Hepatocyte (in vitro differentiated cells): ENCODE measurements around the gene CUX1. TPM values are rescaled to one million over a fixed set of nuclear protein-coding genes. Genes with fewer than 3 reads are reported as not detected.
"Not testable (repeated sequence)": the region's sequence is repeated elsewhere in the genome, so short reads cannot be mapped to it uniquely, and the experiment has no call there.

Source experiments
- DNase-seq: peaks from one replicate; pipeline ENCODE4 v3.0.0-alpha.2; 2016; ENCODE audit warnings: low spot score
- H2AFZ ChIP-seq: fragments of 200-600 bp; sonication (generic); 2 replicates; pipeline ENCODE4 v1.6.0; 2016; ENCODE audit warnings: antibody characterized with exemption, mild to moderate bottlenecking
- H3K27ac ChIP-seq: fragments of 200-600 bp; sonication (generic); 2 replicates; pipeline ENCODE4 v1.5.1; 2016; ENCODE audit warnings: mild to moderate bottlenecking
- H3K27me3 ChIP-seq: fragments of 200-600 bp; sonication (generic); 2 replicates; pipeline ENCODE4 v1.6.1; 2016
- H3K36me3 ChIP-seq: fragments of 200-600 bp; sonication (generic); replicated peaks from 2 replicates; pipeline ENCODE4 v1.5.1; 2016; ENCODE audit warnings: low read depth; ENCODE audit not compliant: insufficient read depth
- H3K4me1 ChIP-seq: fragments of 200-600 bp; sonication (generic); 2 replicates; pipeline ENCODE4 v1.5.1; 2016; ENCODE audit warnings: mild to moderate bottlenecking, moderate library complexity; ENCODE audit not compliant: insufficient read depth
- H3K4me2 ChIP-seq: fragments of 200-600 bp; sonication (generic); 2 replicates; pipeline ENCODE4 v1.6.0; 2016
- H3K4me3 ChIP-seq: fragments of 200-600 bp; sonication (generic); 2 replicates; pipeline ENCODE4 v1.5.1; 2016; ENCODE audit warnings: mild to moderate bottlenecking
- H3K79me2 ChIP-seq: fragments of 200-600 bp; sonication (generic); 2 replicates; pipeline ENCODE4 v1.6.0; 2017; ENCODE audit warnings: mild to moderate bottlenecking
- H3K9me2 ChIP-seq: fragments of 200-600 bp; sonication (generic); replicated peaks from 2 replicates; pipeline ENCODE4 v1.6.0; 2017; ENCODE audit warnings: mild to moderate bottlenecking; ENCODE audit not compliant: insufficient read depth
- H3K9me3 ChIP-seq: fragments of 200-600 bp; sonication (generic); 2 replicates; pipeline ENCODE4 v1.5.1; 2016; ENCODE audit warnings: low read depth, mild to moderate bottlenecking
- H4K20me1 ChIP-seq: fragments of 200-600 bp; sonication (generic); 2 replicates; pipeline ENCODE4 v1.6.0; 2016; ENCODE audit warnings: mild to moderate bottlenecking; ENCODE audit not compliant: insufficient read depth, poor library complexity, severe bottlenecking
- EZH2 ChIP-seq: fragments of 200-600 bp; sonication (generic); IDR thresholded peaks from 2 replicates; pipeline ENCODE4 v1.6.1; 2016; ENCODE audit warnings: antibody characterized with exemption, mild to moderate bottlenecking, borderline replicate concordance
- EZH2phosphoT487 ChIP-seq: fragments of 200-600 bp; sonication (generic); IDR thresholded peaks from one replicate; pipeline ENCODE4 v1.6.1; 2018; ENCODE audit warnings: antibody characterized with exemption, mild to moderate bottlenecking, low read depth, moderate library complexity; ENCODE audit not compliant: unreplicated experiment, severe bottlenecking
- WGBS: methylation state at CpG from one replicate; pipeline ENCODE4 v1.1.6; 2016; ENCODE audit warnings: low lambda C conversion rate; ENCODE audit errors: missing lambda C conversion rate; 5-methylcytosine and 5-hydroxymethylcytosine counted together
- microRNA-seq: library from miRNA; unstranded; fragments of <30 nt; microRNA quantifications from one replicate; pipeline ENCODE4, GENCODE V29; 2017
- polyA plus RNA-seq: library from polyadenylated mRNA; unstranded; fragments of >200 nt; fragmentation: Nextera tagmentation; extraction: Ambion mirVana; gene quantifications from 2 replicates; pipeline ENCODE4 v1.2.1, GENCODE V29; 2016
- small RNA-seq: library from RNA; depleted of rRNA; stranded (forward); fragments of <200 nt; gene quantifications from one replicate; pipeline ENCODE3, GENCODE V24; 2014
- total RNA-seq: library from RNA; depleted of rRNA; stranded (reverse); fragments of >200 nt; gene quantifications from 2 replicates; pipeline ENCODE4 v1.2.3, GENCODE V29; 2014
- TF ChIP-seq, protein P1 (sequence below): fragments of 200-600 bp; sonication (generic); IDR thresholded peaks from 2 replicates; pipeline ENCODE4 v1.5.1; 2016; ENCODE audit warnings: antibody characterized with exemption, mild to moderate bottlenecking; ENCODE audit not compliant: poor library complexity

Gene CUX1
- total and polyA plus RNA-seq, 2 experiments from 2014 or later: 60.1 to 76.8 TPM

DNA sequence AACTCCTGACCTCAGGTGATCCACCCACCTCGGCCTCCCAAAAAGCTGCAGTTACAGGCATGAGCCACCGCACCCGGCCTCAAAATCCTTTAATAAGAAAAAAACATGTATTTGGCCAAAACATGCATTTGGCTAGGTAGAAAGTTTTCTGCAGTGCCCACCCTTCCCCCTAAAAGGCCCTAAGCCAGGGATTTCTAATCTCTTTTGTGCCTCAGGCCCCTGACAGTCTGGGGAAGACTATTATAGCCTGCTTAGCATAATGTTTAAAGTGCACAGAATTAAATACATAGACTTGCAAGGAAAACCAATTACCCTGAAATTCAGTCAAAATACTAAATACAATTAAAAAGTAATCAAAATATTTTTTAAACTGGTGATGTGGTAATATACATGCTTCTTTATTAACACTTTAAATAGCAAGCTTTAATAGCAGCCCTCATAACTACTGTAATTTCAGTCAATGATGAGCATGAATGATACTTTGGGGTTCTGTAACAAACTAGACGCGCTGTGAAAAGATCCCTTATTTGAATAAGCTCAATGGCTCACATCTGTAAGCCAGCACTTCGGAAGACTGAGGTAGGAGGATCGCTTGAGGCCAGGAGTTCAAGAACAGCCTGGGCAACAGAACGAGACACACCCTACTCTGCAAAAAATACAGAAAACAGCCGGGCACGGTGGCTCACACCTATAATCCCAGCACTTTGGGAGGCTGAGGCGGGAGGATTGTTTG is 508.9 kb downstream of the CUX1 start:
- no peak overlapping the region for H3K4me3 ChIP-seq
- no peak overlapping the region for H3K27ac ChIP-seq
- H2AFZ ChIP-seq: no peak overlapping the region
- WGBS: 90% methylated on average over 11 of the region's 11 CpGs
- no peaks in the 10 kb centered on the region for H3K36me3 ChIP-seq
- H3K4me1 ChIP-seq: no peaks in the 10 kb centered on the region
- H3K27me3 ChIP-seq: no peaks in the 10 kb centered on the region
- no peak for DNase-seq
- no peaks in the 10 kb centered on the region for H3K9me2 ChIP-seq
- H4K20me1 ChIP-seq: no peaks in the 10 kb centered on the region
- no peak overlapping the region for H3K4me2 ChIP-seq
- H3K9me3 ChIP-seq: no peaks in the 10 kb centered on the region
- H3K79me2 ChIP-seq: no peaks in the 10 kb centered on the region
- TF ChIP-seq EZH2: no peak
- TF ChIP-seq, protein P1, sequence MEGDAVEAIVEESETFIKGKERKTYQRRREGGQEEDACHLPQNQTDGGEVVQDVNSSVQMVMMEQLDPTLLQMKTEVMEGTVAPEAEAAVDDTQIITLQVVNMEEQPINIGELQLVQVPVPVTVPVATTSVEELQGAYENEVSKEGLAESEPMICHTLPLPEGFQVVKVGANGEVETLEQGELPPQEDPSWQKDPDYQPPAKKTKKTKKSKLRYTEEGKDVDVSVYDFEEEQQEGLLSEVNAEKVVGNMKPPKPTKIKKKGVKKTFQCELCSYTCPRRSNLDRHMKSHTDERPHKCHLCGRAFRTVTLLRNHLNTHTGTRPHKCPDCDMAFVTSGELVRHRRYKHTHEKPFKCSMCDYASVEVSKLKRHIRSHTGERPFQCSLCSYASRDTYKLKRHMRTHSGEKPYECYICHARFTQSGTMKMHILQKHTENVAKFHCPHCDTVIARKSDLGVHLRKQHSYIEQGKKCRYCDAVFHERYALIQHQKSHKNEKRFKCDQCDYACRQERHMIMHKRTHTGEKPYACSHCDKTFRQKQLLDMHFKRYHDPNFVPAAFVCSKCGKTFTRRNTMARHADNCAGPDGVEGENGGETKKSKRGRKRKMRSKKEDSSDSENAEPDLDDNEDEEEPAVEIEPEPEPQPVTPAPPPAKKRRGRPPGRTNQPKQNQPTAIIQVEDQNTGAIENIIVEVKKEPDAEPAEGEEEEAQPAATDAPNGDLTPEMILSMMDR: no peak
- TF ChIP-seq EZH2phosphoT487: no peak

DNA sequence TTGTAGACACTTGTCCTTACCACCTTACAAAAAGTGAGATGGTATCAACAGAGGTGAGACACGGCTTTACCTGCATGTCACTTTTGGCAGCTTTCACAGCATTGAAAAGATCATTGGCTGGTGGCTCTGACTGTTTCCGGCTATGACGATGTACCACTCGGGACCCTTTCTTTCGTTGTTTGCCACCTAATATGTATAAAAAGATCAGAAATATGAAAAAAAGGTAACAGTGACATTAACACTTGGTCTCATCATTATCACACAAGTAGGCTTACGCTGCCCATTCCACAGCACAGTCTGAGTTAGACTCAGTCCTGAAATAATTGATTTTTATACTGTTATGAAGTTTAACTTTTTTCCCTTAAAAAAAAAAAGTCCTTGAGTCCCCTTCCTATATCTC is 509.8 kb downstream of the CUX1 start:
- H3K27ac ChIP-seq, H3K36me3 ChIP-seq, H3K4me2 ChIP-seq, DNase-seq, H3K4me1 ChIP-seq, H3K9me2 ChIP-seq, H3K27me3 ChIP-seq, H4K20me1 ChIP-seq, H3K79me2 ChIP-seq, H3K9me3 ChIP-seq, H3K4me3 ChIP-seq, H2AFZ ChIP-seq: not testable (repeated sequence)
- WGBS: 89% methylated on average over 6 of the region's 6 CpGs

DNA sequence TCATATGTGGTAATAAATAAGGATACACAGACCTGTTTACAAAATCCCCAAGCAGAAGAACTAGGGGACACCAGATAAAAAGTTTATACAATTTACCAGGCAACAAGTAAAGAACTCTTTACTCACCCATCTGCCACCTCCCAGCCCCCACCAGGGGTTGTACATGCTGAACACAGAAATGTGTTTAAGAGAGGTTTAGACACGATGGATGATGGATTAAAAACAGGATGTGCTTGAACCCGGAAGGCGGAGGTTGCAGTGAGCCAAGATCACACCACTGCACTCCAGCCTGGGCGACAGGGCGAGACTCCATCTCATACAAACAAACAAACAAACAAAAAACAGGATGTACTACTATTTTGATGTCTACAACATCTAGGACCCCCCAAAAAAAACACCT is 511.4 kb downstream of the CUX1 start:
- WGBS: 84% methylated on average over 5 of the region's 5 CpGs
- not testable (repeated sequence) for H3K27ac ChIP-seq, H3K79me2 ChIP-seq, H3K4me3 ChIP-seq, H3K9me2 ChIP-seq, H4K20me1 ChIP-seq, H2AFZ ChIP-seq, H3K4me2 ChIP-seq, H3K9me3 ChIP-seq, H3K4me1 ChIP-seq, DNase-seq, H3K27me3 ChIP-seq, H3K36me3 ChIP-seq

DNA sequence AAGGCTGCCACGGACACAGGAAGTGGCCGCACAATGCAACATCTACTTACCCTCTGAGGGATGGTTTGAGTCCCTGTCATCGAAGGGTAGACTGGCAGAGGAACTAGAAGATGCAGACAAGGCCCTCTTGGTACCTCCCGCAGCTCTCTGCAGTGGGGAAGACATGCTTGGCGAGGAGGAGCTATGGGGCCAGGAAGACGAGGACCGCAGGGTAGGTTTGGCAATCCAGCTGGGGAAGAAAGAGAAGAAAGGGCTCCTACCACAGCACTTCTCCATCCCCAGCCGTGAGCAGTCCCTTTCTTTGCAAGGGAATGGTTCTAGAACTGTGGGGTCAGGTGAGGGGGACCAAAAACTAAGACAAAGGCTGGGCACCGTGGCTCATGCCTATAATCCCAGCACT is 511.9 kb downstream of the CUX1 start:
- H2AFZ ChIP-seq, H3K4me2 ChIP-seq, DNase-seq, H3K79me2 ChIP-seq, H3K4me1 ChIP-seq, H3K9me3 ChIP-seq, H3K9me2 ChIP-seq, H4K20me1 ChIP-seq, H3K4me3 ChIP-seq, H3K36me3 ChIP-seq, H3K27ac ChIP-seq, H3K27me3 ChIP-seq: not testable (repeated sequence)
- WGBS: 75% methylated on average over 9 of the region's 9 CpGs

GRCh38 chr7:102330666-102331460 is 513.4 kb downstream of the CUX1 start:
- not testable (repeated sequence) for H3K4me2 ChIP-seq, H2AFZ ChIP-seq, H3K27ac ChIP-seq, H3K4me3 ChIP-seq, H3K79me2 ChIP-seq, H3K27me3 ChIP-seq, H3K36me3 ChIP-seq, H3K4me1 ChIP-seq, H4K20me1 ChIP-seq, DNase-seq, H3K9me3 ChIP-seq, H3K9me2 ChIP-seq
- 79% methylated on average over 8 of the region's 8 CpGs for WGBS

Small RNA genes within 50 kb of the gene (microRNA-seq; reads per million reads assigned to microRNA genes)
- gene MIR4285: not detected

Small RNA genes within 50 kb of the gene (small RNA-seq; reads per million reads assigned to genes)
- gene AC005086.2: not detected
- gene AC005086.3: not detected
- gene AC005086.4: not detected
- gene AC005088.1: not detected
- gene MIR4285: not detected
- not detected for gene RF00554

Other genes starting within 250 kb of the CUX1 start
- gene MYL10, start 188.3 kb upstream of the CUX1 start, total RNA-seq: 0.23 and 0.60 TPM in 2 replicates
- gene MYL10, start 188.3 kb upstream of the CUX1 start, polyA plus RNA-seq: 1.2 and 2.1 TPM in 2 replicates